Loucy (cell line): ENCODE measurements around the gene LHFPL6.

Experiments
- CTCF ChIP-seq: fragments of 200-600 bp; sonication (generic); conservative IDR thresholded peaks from 2 replicates; pipeline ENCODE4 v1.5.1; 2014; ENCODE audit warnings: mild to moderate bottlenecking, antibody characterized with exemption, low read length
- EZH2phosphoT487 ChIP-seq: fragments of 200-600 bp; IDR thresholded peaks from 2 replicates; pipeline ENCODE4 v1.6.1; 2018; ENCODE audit warnings: antibody characterized with exemption, mild to moderate bottlenecking, moderate library complexity, borderline replicate concordance

DNA sequence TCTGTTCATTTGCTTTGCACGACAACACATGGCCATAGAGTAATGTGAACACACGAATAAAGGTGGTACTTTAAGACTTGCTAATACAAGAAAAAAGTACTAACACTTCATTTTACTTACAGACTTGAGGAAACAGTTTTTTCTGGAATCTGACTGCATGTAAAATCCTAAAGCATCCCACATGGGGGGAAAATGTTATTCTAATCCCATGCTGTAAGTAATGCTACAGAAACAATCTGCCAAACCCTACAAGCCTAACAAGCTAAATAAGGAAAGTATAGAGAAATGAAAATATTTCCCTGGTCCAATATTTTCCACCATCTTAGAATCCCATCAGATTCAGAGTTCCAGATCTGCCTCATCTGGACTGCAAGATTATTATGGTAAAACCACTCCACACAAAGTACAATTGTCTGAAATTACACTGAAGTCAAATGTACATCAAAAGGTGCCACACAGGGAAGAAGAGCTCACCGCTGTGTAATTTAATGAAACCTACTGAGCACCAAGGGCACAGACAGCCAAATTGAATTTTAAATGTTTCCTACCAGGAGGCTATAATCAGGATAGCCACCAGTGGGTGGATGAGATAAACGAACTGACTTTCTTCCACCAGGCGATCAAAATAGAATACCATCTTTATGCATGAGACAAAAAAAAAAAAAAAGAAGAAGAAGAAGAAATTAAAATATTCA, 22.0 kb downstream of the LHFPL6 start:
- TF ChIP-seq CTCF (no peak), EZH2phosphoT487 (no peak)
